HL-60/S4 treated with retinoic acid at 250 ng/mL for 4 days and 3 days (cell line): ENCODE data around the gene SWI5.
"Not testable (repeated sequence)": the region's sequence is repeated elsewhere in the genome, so short reads cannot be mapped to it uniquely, and the experiment has no call there.

Experiments used
- in situ Hi-C: fragments of 300-500 bp; cut with MboI; formaldehyde crosslinking; loops from 2 replicates; pipeline ENCODE4 v1.7.0; 2022; ENCODE audit warnings: low sequenced_read_pairs

The SWI5 gene

GRCh38 chr9:128276574-128277270, 646 bp downstream of the SWI5 start:
- in situ Hi-C loops = no loop called here

GRCh38 chr9:128279088-128280073, 3.3 kb downstream of the SWI5 start:
- in situ Hi-C loops = not testable (repeated sequence)

DNA sequence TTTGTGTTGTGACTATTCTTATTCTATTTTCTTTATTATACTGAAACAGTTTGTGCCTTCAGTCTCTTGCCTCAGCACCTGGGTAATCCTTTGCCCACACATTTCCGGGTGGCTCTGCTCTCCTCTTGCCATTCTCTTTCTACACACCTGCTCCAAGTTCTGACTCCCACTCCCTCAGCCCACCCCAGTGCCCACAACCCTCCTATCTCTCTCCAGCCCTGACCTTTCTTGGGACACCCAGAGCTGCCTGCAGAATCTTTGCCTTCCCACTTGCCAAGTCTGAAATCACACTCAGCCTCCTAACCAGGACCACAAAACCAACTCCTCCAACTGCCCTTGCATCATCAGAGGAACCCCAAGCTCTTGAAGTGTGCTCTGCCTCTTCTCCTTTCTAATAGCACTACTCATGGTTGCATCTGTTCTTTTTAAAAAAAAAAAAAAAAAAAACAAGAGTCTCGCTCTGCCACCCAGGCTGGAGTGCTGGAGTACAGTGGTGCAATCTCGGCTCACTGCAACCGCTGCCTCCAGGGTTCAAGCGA, 4.1 kb downstream of the SWI5 start:
- in situ Hi-C loops = no loop called here

- in situ Hi-C loops = no loop called here
Observed at GRCh38 chr9:128282500-128282899, 6.4 kb downstream of the SWI5 start.

- in situ Hi-C loops = no loop called here
Observed at GRCh38 chr9:128285033-128285784, 9.1 kb downstream of the SWI5 start.

DNA sequence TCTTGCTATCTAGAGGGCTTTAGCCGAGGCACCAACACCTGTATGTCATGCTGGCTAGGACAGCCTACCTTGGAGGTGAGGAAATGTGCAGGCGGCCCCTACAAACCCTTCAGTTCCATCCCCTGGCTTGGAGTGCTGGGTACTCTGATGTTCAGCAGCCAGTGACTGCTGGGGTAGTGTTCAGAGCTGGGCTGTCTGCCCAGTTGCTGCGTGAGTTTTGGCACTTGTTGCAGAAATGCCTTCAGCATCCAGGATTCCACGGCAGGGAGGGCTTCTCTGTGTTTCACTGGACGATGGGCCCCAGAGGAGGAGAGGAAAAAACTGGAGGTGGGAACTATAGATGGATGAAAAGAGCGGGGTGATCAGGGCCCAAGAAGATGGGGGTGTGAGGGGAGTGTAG, 10.4 kb downstream of the SWI5 start:
- in situ Hi-C loops = no loop called here

- in situ Hi-C loops = no loop called here
Observed at GRCh38 chr9:128288273-128289004, 12.4 kb downstream of the SWI5 start.

DNA sequence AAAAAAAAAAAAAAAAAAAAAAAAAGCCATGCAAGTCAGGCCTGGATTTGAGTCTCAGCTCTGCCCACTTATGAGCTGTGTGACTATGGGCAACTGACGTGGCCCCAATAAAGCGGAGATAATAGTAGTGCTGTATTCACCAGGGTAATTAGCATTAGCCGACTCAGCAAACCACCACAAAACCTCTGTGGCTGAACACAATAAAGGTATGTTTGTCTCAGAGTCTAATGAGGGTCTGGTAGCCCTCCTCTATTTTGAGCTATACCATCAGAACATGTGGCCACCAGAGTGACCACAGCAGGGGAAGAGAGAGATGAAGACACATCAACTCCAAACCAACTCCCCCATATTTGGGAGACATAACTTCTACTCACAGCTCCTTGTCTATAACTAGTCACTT, 15.9 kb downstream of the SWI5 start:
- in situ Hi-C loops = loop anchor here (10.0 kb wide), 1 partner anchor 123 kb away; no protein-coding TSS in a partner anchor

DNA sequence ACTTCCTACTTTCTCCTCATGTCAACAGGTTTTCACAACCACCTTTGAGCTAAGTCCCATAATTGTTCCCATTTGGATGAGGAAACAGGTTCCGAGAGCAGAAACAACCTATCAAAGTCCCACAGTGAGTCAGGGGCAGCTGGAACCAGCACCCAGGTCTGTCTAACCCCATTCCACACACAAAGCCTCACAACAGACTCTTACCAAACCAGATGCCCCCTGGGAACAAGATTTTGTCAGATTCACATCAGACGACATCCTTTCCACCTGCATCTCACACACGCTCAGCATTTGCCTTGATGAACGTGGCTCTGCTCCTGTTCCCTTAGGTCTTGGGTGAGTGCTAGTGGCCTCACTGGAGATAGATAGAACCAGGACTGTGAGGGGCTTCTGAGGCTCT, 17.0 kb downstream of the SWI5 start:
- in situ Hi-C loops = loop anchor here (10.0 kb wide), 1 partner anchor 122 kb away; no protein-coding TSS in a partner anchor

DNA sequence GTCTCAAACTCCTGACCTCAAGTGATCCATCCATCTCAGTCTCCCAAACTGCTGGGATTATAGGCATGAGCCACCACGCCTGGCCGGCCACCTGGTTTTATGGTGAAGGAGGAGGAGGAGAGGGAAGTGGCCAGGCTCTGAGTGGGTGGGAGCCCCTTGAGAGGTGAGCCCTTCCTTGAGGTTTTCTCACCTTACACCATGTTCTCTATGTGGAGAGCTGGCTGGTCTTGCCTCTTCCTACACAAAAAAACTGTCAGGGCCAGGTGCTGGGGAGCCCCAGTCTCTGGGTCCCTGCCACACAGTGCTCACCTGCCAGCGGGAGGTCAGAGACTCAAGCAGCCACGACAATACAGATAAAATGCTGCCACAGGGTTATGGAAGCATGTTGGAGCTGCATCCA, 18.1 kb downstream of the SWI5 start:
- in situ Hi-C loops = loop anchor here (10.0 kb wide), 1 partner anchor 121 kb away; no protein-coding TSS in a partner anchor

- in situ Hi-C loops = loop anchor here (10.0 kb wide), 1 partner anchor 118 kb away; no protein-coding TSS in a partner anchor
Observed at GRCh38 chr9:128296340-128297220, 20.5 kb downstream of the SWI5 start.

GRCh38 chr9:128297221-128297773, 21.2 kb downstream of the SWI5 start:
- in situ Hi-C loops = loop anchor here (10.0 kb wide), 1 partner anchor 118 kb away; no protein-coding TSS in a partner anchor

- in situ Hi-C loops = loop anchor here (10.0 kb wide), 1 partner anchor 116 kb away; no protein-coding TSS in a partner anchor
Observed at GRCh38 chr9:128298535-128299482, 22.7 kb downstream of the SWI5 start.

DNA sequence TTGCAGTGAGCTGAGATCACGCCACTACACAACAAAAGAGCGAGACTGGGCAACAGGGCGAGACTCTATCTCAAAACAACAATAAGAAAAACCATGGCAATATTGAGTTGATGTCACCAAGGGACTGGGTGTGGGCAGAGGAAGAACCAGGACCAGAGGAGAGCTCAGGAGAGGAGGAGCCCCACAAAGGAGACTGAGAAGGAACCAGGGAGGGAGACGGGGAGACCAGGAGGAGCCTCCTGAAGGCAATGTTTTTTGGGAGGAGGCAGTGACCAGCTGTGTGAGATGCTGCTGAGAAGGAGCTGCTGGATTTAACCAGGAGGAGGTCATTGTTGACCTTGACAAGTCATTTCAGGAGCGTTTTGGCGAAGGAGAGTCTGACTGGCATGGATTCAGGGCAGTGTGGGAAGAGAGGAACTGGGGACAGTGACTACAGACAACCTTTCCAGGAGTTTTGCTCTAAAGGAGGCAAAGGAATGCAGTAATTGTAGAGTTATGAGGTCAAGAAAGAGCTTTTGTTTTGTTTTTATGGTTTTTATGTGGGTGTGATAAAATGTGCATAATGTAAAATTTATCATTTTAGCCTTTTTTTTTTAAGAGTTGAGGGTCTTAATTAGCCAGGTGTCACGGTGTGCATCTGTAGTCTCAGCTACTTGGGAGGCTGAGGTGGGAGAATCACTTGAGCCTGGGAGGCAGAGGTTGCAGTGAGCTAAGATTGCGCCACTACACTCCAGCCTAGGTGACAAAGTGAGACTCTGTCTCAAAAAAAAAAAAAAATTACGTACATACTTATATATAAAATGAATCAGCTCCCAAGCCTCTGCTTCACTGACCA, 28.3 kb downstream of the SWI5 start:
- in situ Hi-C loops = no loop called here

DNA sequence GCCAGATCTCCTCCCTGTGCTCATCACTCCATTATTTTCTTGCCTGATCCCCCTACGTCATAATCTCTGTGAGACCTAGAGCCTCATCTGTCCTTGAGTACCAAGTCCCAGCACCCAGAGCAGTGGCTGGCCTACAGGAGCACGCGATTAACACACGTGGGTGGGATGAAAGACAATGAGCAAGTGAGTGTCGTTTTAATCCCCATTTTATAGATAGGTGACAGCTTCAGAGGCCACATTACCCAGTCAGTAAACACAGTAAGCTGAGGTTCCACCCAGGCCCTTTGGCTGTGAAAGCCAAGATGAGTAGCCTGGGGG, 28.9 kb downstream of the SWI5 start:
- in situ Hi-C loops = no loop called here

DNA sequence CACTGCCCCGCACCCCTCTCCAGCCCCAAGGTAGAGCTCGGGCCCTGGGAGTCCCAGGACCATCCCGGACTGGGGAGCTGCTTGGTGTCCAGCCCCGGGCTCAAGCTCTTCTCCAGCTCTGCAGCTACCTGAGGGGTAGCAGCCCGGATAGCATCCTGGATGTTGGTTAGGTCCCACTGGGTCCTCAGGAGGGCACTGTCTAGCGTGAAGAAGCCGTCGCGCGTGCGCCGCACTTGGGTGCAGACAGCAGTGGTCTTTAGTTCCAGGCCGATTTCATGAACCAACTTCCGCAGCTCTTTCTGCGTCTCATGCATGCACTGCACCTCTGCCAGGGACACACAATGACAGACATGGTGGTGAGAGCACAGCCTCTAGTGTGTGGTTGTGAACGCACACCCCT, 33.5 kb downstream of the SWI5 start:
- in situ Hi-C loops = no loop called here

- in situ Hi-C loops = no loop called here
Observed at GRCh38 chr9:128310461-128310860, 34.4 kb downstream of the SWI5 start.
